ENCODE results near the gene KCNN4. TPM values are rescaled to one million over a fixed set of nuclear protein-coding genes. Genes with fewer than 3 reads are reported as not detected.
A peak's percentile ranks its signal among the peaks of the same experiment; 100 is the strongest.
"Not testable (repeated sequence)": the region's sequence is repeated elsewhere in the genome, so short reads cannot be mapped to it uniquely, and the experiment has no call there.

The KCNN4 gene
- total RNA-seq, 4 donors from 2014 or later = 0.29 to 1.7 (median 1.0) TPM

- intact Hi-C loops (cut with DNase I) = no loop called here
- no peaks in the 10 kb centered on the region for H3K27me3 ChIP-seq
- H3K27ac ChIP-seq = no peak overlapping the region
- H3K9me3 ChIP-seq = no peaks in the 10 kb centered on the region
- peak; percentile 30 for DNase-seq
- TF ChIP-seq CTCF (IDR thresholded peaks at IDR 0.05) = no peak
- no peak for TF ChIP-seq POLR2A (IDR thresholded peaks at IDR 0.05)
- H3K4me3 ChIP-seq (replicated peaks in 1 of 3) = peak overlapping the region in 2 of 3 donors; percentile 10 to 23
- WGBS, 2 donors = 16 to 18% methylated on average over 39 to 48 of the region's 48 CpGs
- H3K36me3 ChIP-seq = no peaks in the 10 kb centered on the region
- peaks cover 0 to 4% of the 10 kb centered on the region in 2 donors for H3K4me1 ChIP-seq
These were observed 39.5 kb upstream of the KCNN4 start for GRCh38 chr19:43820098-43820883.

GRCh38 chr19:43818500-43818899, 37.7 kb upstream of the KCNN4 start:
- WGBS, 2 donors = 74 to 86% methylated on average over 5 of the region's 5 CpGs
- no peak for TF ChIP-seq CTCF (IDR thresholded peaks at IDR 0.05)
- no peak for TF ChIP-seq POLR2A (IDR thresholded peaks at IDR 0.05)
- intact Hi-C loops (cut with DNase I) = no loop called here
- H3K9me3 ChIP-seq = no peaks in the 10 kb centered on the region
- H3K27me3 ChIP-seq = no peaks in the 10 kb centered on the region
- DNase-seq = no peak
- no peak overlapping the region for H3K27ac ChIP-seq
- no peak overlapping the region for H3K4me3 ChIP-seq (replicated peaks in 1 of 3)
- H3K4me1 ChIP-seq = peaks cover 0 to 4% of the 10 kb centered on the region in 2 donors
- no peaks in the 10 kb centered on the region for H3K36me3 ChIP-seq

GRCh38 chr19:43817454-43817853, 36.7 kb upstream of the KCNN4 start:
- H3K36me3 ChIP-seq; H3K4me3 ChIP-seq (replicated peaks in 1 of 3); intact Hi-C loops (cut with DNase I); H3K27me3 ChIP-seq; DNase-seq; H3K9me3 ChIP-seq; H3K4me1 ChIP-seq; H3K27ac ChIP-seq: not testable (repeated sequence)
- WGBS, 2 donors = 83 to 96% methylated on average over 1 of the region's 1 CpG

- no peaks in the 10 kb centered on the region for H3K4me1 ChIP-seq
- WGBS, 2 donors = 76 to 81% methylated on average over 5 of the region's 5 CpGs
- no peaks in the 10 kb centered on the region for H3K27me3 ChIP-seq
- no peak overlapping the region for H3K27ac ChIP-seq
- TF ChIP-seq CTCF (IDR thresholded peaks at IDR 0.05) (no peak), POLR2A (IDR thresholded peaks at IDR 0.05) (no peak)
- intact Hi-C loops (cut with DNase I) = no loop called here
- no peaks in the 10 kb centered on the region for H3K9me3 ChIP-seq
- no peak overlapping the region for H3K4me3 ChIP-seq (replicated peaks in 1 of 3)
- H3K36me3 ChIP-seq = no peaks in the 10 kb centered on the region
- DNase-seq = no peak
These were observed 34.0 kb upstream of the KCNN4 start for GRCh38 chr19:43814663-43815352.

- TF ChIP-seq CTCF (IDR thresholded peaks at IDR 0.05) = no peak
- no peak for TF ChIP-seq POLR2A (IDR thresholded peaks at IDR 0.05)
- H3K9me3 ChIP-seq = no peaks in the 10 kb centered on the region
- no peaks in the 10 kb centered on the region for H3K4me1 ChIP-seq
- no peak overlapping the region for H3K4me3 ChIP-seq (replicated peaks in 1 of 3)
- DNase-seq = no peak
- WGBS, 2 donors = 69 to 74% methylated on average over 6 of the region's 6 CpGs
- intact Hi-C loops (cut with DNase I) = no loop called here
- no peaks in the 10 kb centered on the region for H3K36me3 ChIP-seq
- no peak overlapping the region for H3K27ac ChIP-seq
- H3K27me3 ChIP-seq = no peaks in the 10 kb centered on the region
These were observed 31.9 kb upstream of the KCNN4 start for GRCh38 chr19:43812688-43813087.

Data from thyroid gland (tissue), 4 donors.